Activated CD4-positive, alpha-beta T cell treated with anti-CD3 and anti-CD28 coated beads, Interleukin-2, Interleukin-6, amounts not matched to agents 100 ng/mL and 50 ng/mL, durations not matched to agents 16 hours and 8 hours (primary cell): ENCODE data around the gene KRT71.

Experiments used
- DNase-seq: peaks from one replicate; pipeline ENCODE4 v3.0.0-alpha.2; 2020

The KRT71 gene

GRCh38 chr12:52495389-52495788, 57.6 kb downstream of the KRT71 start:
- no peak for DNase-seq

- no peak for DNase-seq
Observed at GRCh38 chr12:52494518-52494917, 58.4 kb downstream of the KRT71 start.

- DNase-seq = no peak
Observed at GRCh38 chr12:52494100-52494499, 58.8 kb downstream of the KRT71 start.
